Prostate gland (tissue), 2 donors: ENCODE measurements around the gene ASIP. TPM values are rescaled to one million over a fixed set of nuclear protein-coding genes. Genes with fewer than 3 reads are reported as not detected.
A peak's percentile ranks its signal among the peaks of the same experiment; 100 is the strongest.
"Not testable (repeated sequence)": the region's sequence is repeated elsewhere in the genome, so short reads cannot be mapped to it uniquely, and the experiment has no call there.

Experiments used
- DNase-seq: peaks from one replicate; pipeline ENCODE4 v3.0.0-alpha.2; 2019; ENCODE audit warnings: low spot score
- H3K27ac ChIP-seq, 2 donors: fragments of 200-600 bp; sonication (generic); 2 replicates each; pipeline ENCODE4 v1.5.1; 2017 to 2019
- H3K27me3 ChIP-seq: fragments of 200-600 bp; sonication (generic); replicated peaks from 2 replicates; pipeline ENCODE4 v1.5.1; 2019; ENCODE audit not compliant: insufficient read depth
- H3K36me3 ChIP-seq, 2 donors: fragments of 200-600 bp; sonication (generic); 1 replicate in 1 of 2; 2 replicates in 1 of 2; pipeline versions ENCODE4 v1.5.1 to v1.8.1; 2017 to 2019
- H3K4me1 ChIP-seq: fragments of 200-600 bp; sonication (generic); replicated peaks from 2 replicates; pipeline ENCODE4 v1.5.1; 2019
- H3K4me3 ChIP-seq, 2 donors: fragments of 200-600 bp; sonication (generic); 2 replicates each; pipeline ENCODE4 v1.5.1; 2017 to 2019
- H3K9me3 ChIP-seq: fragments of 200-600 bp; sonication (generic); 2 replicates; pipeline ENCODE4 v1.5.1; 2017
- CTCF ChIP-seq, 4 experiments: fragments of 200-600 bp in 2 of 4; fragments of 450-650 bp in 2 of 4; sonication (generic) in 2 of 4; IDR thresholded peaks; 1 replicate in 3 of 4; 2 replicates in 1 of 4; pipeline ENCODE4 v1.5.1; 2016 to 2019; ENCODE audit warnings: antibody characterized with exemption in 4 of 4, mild to moderate bottlenecking in 2 of 4, moderate library complexity in 2 of 4
- POLR2A ChIP-seq: fragments of 450-650 bp; IDR thresholded peaks from one replicate; pipeline ENCODE4 v1.6.1; 2016; ENCODE audit warnings: antibody characterized with exemption, mild to moderate bottlenecking
- POLR2AphosphoS5 ChIP-seq: sonication (generic); formaldehyde crosslinking; IDR thresholded peaks from one replicate; pipeline ENCODE4 v1.6.1; 2017; ENCODE audit warnings: antibody characterized with exemption
- WGBS: methylation state at CpG from one replicate; pipeline ENCODE4 v1.1.5; 2018; 5-methylcytosine and 5-hydroxymethylcytosine counted together
- intact Hi-C: fragments of 100-400 bp; cut with DNase I; formaldehyde crosslinking; loops from one replicate; pipeline ENCODE4 v1.14.2; 2022
- total RNA-seq, 2 donors: library from RNA; depleted of rRNA; stranded (reverse); fragments of >200 nt; gene quantifications; one replicate each; pipeline ENCODE4 v1.1.0, GENCODE V29; 2016

ASIP gene
- total RNA-seq, 2 donors from 2014 or later = 3.6 TPM; not detected in 1

- H3K4me1 ChIP-seq = peaks cover 5% of the 10 kb centered on the region
- WGBS = 75% methylated on average over 3 of the region's 3 CpGs
- H3K27ac ChIP-seq = peak overlapping the region; percentile 1 to 58
These were observed 8.6 kb upstream of the ASIP start for GRCh38 chr20:34232494-34233087.

DNA sequence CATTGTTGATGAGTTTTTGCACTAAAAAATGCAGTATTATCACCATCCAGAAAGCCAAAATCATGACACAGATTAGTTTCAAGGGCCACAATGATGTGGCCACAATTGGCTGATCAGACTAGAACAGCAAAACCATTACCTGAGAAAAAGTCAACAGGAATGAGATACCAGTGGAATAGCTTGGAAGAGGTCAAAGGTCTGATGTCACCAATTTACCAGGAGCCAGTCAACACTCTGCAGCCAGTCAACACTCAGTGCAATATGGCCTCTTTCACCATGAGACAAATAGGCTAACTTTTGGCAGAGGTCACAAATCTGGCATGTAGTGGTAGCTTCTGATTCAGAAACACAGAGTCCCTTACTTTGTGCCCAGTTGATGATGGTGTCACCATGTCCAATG lies 7.5 kb upstream of the ASIP start:
- intact Hi-C loops = no loop called here
- Histone ChIP-seq H3K9me3 (no peaks in the 10 kb centered on the region), H3K27me3 (no peaks in the 10 kb centered on the region), H3K27ac (no peak overlapping the region), H3K36me3 (no peaks in the 10 kb centered on the region), H3K4me1 (peaks cover 5% of the 10 kb centered on the region), H3K4me3 (no peak overlapping the region)
- DNase-seq = no peak
- no peak for TF ChIP-seq POLR2AphosphoS5
- TF ChIP-seq CTCF (IDR thresholded peaks at IDR 0.05) = no peak
- no peak for TF ChIP-seq POLR2A

More at GRCh38 chr20:34232494-34233087, 8.6 kb upstream of the ASIP start:
- Histone ChIP-seq H3K4me3 (no peak overlapping the region), H3K9me3 (no peaks in the 10 kb centered on the region), H3K36me3 (no peaks in the 10 kb centered on the region), H3K27me3 (no peaks in the 10 kb centered on the region)
- intact Hi-C loops = no loop called here
- TF ChIP-seq POLR2A (no peak), CTCF (IDR thresholded peaks at IDR 0.05) (no peak), POLR2AphosphoS5 (peak; percentile 70)
- DNase-seq = peak; percentile 55

- H3K27me3 ChIP-seq = no peaks in the 10 kb centered on the region
- H3K36me3 ChIP-seq = no peaks in the 10 kb centered on the region
- TF ChIP-seq CTCF (IDR thresholded peaks at IDR 0.05) = no peak
- no peak for TF ChIP-seq POLR2A
- no peak for TF ChIP-seq POLR2AphosphoS5
- no peak for DNase-seq
- H3K4me1 ChIP-seq = peaks cover 5% of the 10 kb centered on the region
- no peaks in the 10 kb centered on the region for H3K9me3 ChIP-seq
- intact Hi-C loops = no loop called here
- H3K27ac ChIP-seq = no peak overlapping the region
- no peak overlapping the region for H3K4me3 ChIP-seq
- WGBS = 100% methylated on average over 2 of the region's 2 CpGs
These were observed 5.3 kb upstream of the ASIP start for GRCh38 chr20:34235875-34236274.

GRCh38 chr20:34237942-34238341 lies 3.3 kb upstream of the ASIP start:
- no peaks in the 10 kb centered on the region for H3K36me3 ChIP-seq
- intact Hi-C loops = no loop called here
- H3K4me1 ChIP-seq = no peaks in the 10 kb centered on the region
- H3K9me3 ChIP-seq = no peaks in the 10 kb centered on the region
- H3K4me3 ChIP-seq = no peak overlapping the region
- no peak for DNase-seq
- no peak for TF ChIP-seq CTCF (IDR thresholded peaks at IDR 0.05)
- no peak overlapping the region for H3K27ac ChIP-seq
- WGBS = 56% methylated on average over 2 of the region's 2 CpGs
- H3K27me3 ChIP-seq = no peaks in the 10 kb centered on the region

DNA sequence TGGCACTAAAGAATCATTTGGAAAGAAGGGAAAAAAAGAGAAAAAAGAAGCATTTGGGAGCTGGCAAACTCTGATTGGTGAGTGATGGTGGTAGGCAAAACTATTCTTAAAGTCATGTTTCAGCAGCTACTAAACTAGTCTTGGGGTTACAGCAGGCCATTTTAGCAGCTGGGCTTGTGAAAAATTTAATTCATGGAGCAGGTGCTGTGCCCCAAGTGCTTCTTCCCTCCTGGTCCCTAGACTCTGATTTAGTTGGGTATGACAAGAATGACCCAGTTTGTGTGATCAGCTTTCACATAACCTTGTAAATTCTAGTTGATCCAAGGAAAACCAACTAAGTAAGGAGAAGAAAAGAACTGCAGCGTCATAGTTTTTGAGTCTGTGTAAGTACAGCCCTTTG lies 1.1 kb upstream of the ASIP start:
- intact Hi-C loops = no loop called here
- 87% methylated on average over 1 of the region's 1 CpG for WGBS
- Histone ChIP-seq H3K4me3 (no peak overlapping the region), H3K27me3 (no peaks in the 10 kb centered on the region), H3K27ac (no peak overlapping the region), H3K4me1 (no peaks in the 10 kb centered on the region), H3K9me3 (no peaks in the 10 kb centered on the region), H3K36me3 (no peaks in the 10 kb centered on the region)
- TF ChIP-seq POLR2A (no peak), CTCF (IDR thresholded peaks at IDR 0.05) (no peak), POLR2AphosphoS5 (no peak)
- no peak for DNase-seq

DNA sequence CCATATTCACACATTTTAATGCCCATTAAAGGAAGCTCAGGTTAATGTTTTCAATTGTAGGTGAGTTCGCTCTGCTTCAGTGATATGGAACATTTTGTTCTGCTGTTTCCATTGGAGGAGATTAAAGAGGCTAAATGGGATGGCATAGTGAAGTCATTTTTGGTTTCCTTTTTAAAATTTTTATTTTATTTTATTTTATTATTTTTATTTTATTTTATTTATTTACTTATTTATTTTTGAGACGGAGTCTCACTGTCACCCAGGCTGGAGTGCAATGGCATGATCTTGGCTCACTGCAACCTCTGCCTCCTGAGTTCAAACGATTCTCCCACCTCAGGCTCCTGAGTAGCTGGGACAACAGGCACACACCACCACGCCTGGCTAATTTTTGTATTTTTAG lies 792 bp downstream of the ASIP start:
- H3K4me1 ChIP-seq, H3K27ac ChIP-seq, H3K36me3 ChIP-seq, DNase-seq, H3K4me3 ChIP-seq, intact Hi-C loops, H3K27me3 ChIP-seq, H3K9me3 ChIP-seq: not testable (repeated sequence)
- 83% methylated on average over 4 of the region's 4 CpGs for WGBS
